Upper lobe of left lung (tissue), 4 donors: ENCODE data around the gene DGKG.

Experiments
- POLR2A ChIP-seq, 4 donors: fragments of 450-650 bp; IDR thresholded peaks; one replicate each; pipeline ENCODE4 v1.5.1; 2016 to 2017; ENCODE audit warnings: antibody characterized with exemption in 4 of 4, mild to moderate bottlenecking in 2 of 4
- TF ChIP-seq, protein P1 (sequence below), 6 experiments: fragments of 450-650 bp in 4 of 6; fragments of 200-600 bp in 2 of 6; sonication (generic) in 2 of 6; IDR thresholded peaks; one replicate each; pipeline ENCODE4 v1.5.1; 2016 to 2019; ENCODE audit warnings: antibody characterized with exemption in 6 of 6

DNA sequence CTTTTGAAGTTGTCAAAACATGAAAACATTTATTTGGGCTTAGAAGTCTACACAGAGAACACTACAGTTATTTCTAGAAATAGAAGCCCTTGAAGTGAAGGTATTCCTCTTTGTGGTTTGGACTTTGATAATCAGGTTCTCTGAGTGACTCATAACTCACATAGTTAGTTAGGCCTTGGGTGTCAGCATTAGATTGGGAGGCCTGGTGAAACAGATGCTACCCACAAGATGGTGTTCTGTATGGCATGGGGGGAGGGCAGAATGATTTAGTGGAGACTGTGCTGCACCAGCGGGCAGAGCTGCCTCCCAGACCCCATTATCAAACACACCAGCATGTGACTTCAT lies 144.2 kb downstream of the DGKG start:
- no peak for TF ChIP-seq POLR2A (IDR thresholded peaks at IDR 0.05)
- TF ChIP-seq, protein P1, sequence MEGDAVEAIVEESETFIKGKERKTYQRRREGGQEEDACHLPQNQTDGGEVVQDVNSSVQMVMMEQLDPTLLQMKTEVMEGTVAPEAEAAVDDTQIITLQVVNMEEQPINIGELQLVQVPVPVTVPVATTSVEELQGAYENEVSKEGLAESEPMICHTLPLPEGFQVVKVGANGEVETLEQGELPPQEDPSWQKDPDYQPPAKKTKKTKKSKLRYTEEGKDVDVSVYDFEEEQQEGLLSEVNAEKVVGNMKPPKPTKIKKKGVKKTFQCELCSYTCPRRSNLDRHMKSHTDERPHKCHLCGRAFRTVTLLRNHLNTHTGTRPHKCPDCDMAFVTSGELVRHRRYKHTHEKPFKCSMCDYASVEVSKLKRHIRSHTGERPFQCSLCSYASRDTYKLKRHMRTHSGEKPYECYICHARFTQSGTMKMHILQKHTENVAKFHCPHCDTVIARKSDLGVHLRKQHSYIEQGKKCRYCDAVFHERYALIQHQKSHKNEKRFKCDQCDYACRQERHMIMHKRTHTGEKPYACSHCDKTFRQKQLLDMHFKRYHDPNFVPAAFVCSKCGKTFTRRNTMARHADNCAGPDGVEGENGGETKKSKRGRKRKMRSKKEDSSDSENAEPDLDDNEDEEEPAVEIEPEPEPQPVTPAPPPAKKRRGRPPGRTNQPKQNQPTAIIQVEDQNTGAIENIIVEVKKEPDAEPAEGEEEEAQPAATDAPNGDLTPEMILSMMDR (IDR thresholded peaks at IDR 0.05) = no peak
